GM23248 (cell line): ENCODE results near the gene LYRM4.

ENCODE experiments used
- EZH2 ChIP-seq: fragments of 200-600 bp; sonication (generic); IDR thresholded peaks from 2 replicates; pipeline ENCODE4 v1.6.1; 2018; ENCODE audit warnings: antibody characterized with exemption, mild to moderate bottlenecking; ENCODE audit not compliant: insufficient read depth, poor library complexity, severe bottlenecking
- EZH2phosphoT487 ChIP-seq: fragments of 200-600 bp; sonication (generic); IDR thresholded peaks from 2 replicates; pipeline ENCODE4 v1.6.1; 2018; ENCODE audit warnings: antibody characterized with exemption, moderate library complexity, mild to moderate bottlenecking, low read depth; ENCODE audit not compliant: insufficient read depth

- TF ChIP-seq EZH2 (no peak), EZH2phosphoT487 (no peak)
Measured at GRCh38 chr6:5190507-5190906, 70.2 kb downstream of the LYRM4 start.
